ENCODE data around the gene ZFAND2A. TPM values are rescaled to one million over a fixed set of nuclear protein-coding genes. Genes with fewer than 3 reads are reported as not detected.
"Not testable (repeated sequence)": the region's sequence is repeated elsewhere in the genome, so short reads cannot be mapped to it uniquely, and the experiment has no call there.

ZFAND2A gene
- 19.9 TPM for total RNA-seq
- long read RNA-seq, partial matches to known transcripts: 0 of 7 reads
- long read RNA-seq, other reads (novel, unspliced or antisense): 3 of 7 reads

GRCh38 chr7:1159891-1160669 lies at the start of gene ZFAND2A:
ZFAND2A (minus strand) TSS chr7:1160196; CDS start chr7:1158212, 1,984 bp downstream.
- peaks cover 25% of the 10 kb centered on the region for H3K36me3 ChIP-seq
- peaks cover 12% of the 10 kb centered on the region for H3K4me1 ChIP-seq
- intact Hi-C loops (cut with DNase I): no loop called here

GRCh38 chr7:1209097-1209496 lies 49.1 kb upstream of the ZFAND2A start:
- Histone ChIP-seq H3K36me3 (no peaks in the 10 kb centered on the region), H3K27ac (no peak overlapping the region), H3K9me3 (no peaks in the 10 kb centered on the region), H3K27me3 (peaks cover 35% of the 10 kb centered on the region), H3K4me1 (peaks cover 6% of the 10 kb centered on the region), H3K4me3 (no peak overlapping the region)
- no peak for TF ChIP-seq CTCF (IDR thresholded peaks at IDR 0.05)
- ATAC-seq: no peak
- intact Hi-C loops (cut with DNase I): no loop called here
- no peak for DNase-seq

More at GRCh38 chr7:1159891-1160669, at the start of gene ZFAND2A:
- ATAC-seq (peak; percentile 99), DNase-seq (peak; percentile 100)
- no peak for TF ChIP-seq CTCF (IDR thresholded peaks at IDR 0.05)
- peak within 1 kb of the TSS; percentile 77 for H3K4me3 ChIP-seq
- peak within 1 kb of the TSS; percentile 92 for H3K27ac ChIP-seq
- H3K9me3 ChIP-seq: no peaks in the 10 kb centered on the region
- no peaks in the 10 kb centered on the region for H3K27me3 ChIP-seq

GRCh38 chr7:1205742-1206141 lies 45.7 kb upstream of the ZFAND2A start:
- H3K27me3 ChIP-seq: peaks cover 31% of the 10 kb centered on the region
- ATAC-seq; H3K9me3 ChIP-seq; H3K4me1 ChIP-seq; H3K36me3 ChIP-seq; intact Hi-C loops (cut with DNase I); DNase-seq; H3K4me3 ChIP-seq; H3K27ac ChIP-seq: not testable (repeated sequence)

- H3K9me3 ChIP-seq: no peaks in the 10 kb centered on the region
- H3K36me3 ChIP-seq: no peaks in the 10 kb centered on the region
- H3K27ac ChIP-seq: no peak overlapping the region
- no peak for TF ChIP-seq CTCF (IDR thresholded peaks at IDR 0.05)
- no peak overlapping the region for H3K4me3 ChIP-seq
- ATAC-seq (no peak), DNase-seq (no peak)
- peaks cover 27% of the 10 kb centered on the region for H3K27me3 ChIP-seq
- intact Hi-C loops (cut with DNase I): no loop called here
- H3K4me1 ChIP-seq: no peaks in the 10 kb centered on the region
Observed at GRCh38 chr7:1204460-1205140, 44.6 kb upstream of the ZFAND2A start.

- intact Hi-C loops (cut with DNase I); ATAC-seq: not testable (repeated sequence)
- H3K27me3 ChIP-seq: peaks cover 23% of the 10 kb centered on the region
Observed at GRCh38 chr7:1202914-1203313, 42.9 kb upstream of the ZFAND2A start.

GRCh38 chr7:1201916-1202315 lies 41.9 kb upstream of the ZFAND2A start:
- DNase-seq (no peak), ATAC-seq (no peak)
- Histone ChIP-seq H3K4me1 (no peaks in the 10 kb centered on the region), H3K27me3 (peaks cover 30% of the 10 kb centered on the region), H3K27ac (no peak overlapping the region), H3K36me3 (no peaks in the 10 kb centered on the region), H3K4me3 (no peak overlapping the region), H3K9me3 (no peaks in the 10 kb centered on the region)
- intact Hi-C loops (cut with DNase I): no loop called here
- TF ChIP-seq CTCF (IDR thresholded peaks at IDR 0.05): no peak

More at GRCh38 chr7:1202914-1203313, 42.9 kb upstream of the ZFAND2A start:
- not testable (repeated sequence) for H3K27ac ChIP-seq, DNase-seq, H3K36me3 ChIP-seq, H3K9me3 ChIP-seq, H3K4me3 ChIP-seq, H3K4me1 ChIP-seq

Measured in upper lobe of right lung (tissue), 1 donor.